ENCODE results near the gene ULBP3.
"Not testable (repeated sequence)": the region's sequence is repeated elsewhere in the genome, so short reads cannot be mapped to it uniquely, and the experiment has no call there.

DNA sequence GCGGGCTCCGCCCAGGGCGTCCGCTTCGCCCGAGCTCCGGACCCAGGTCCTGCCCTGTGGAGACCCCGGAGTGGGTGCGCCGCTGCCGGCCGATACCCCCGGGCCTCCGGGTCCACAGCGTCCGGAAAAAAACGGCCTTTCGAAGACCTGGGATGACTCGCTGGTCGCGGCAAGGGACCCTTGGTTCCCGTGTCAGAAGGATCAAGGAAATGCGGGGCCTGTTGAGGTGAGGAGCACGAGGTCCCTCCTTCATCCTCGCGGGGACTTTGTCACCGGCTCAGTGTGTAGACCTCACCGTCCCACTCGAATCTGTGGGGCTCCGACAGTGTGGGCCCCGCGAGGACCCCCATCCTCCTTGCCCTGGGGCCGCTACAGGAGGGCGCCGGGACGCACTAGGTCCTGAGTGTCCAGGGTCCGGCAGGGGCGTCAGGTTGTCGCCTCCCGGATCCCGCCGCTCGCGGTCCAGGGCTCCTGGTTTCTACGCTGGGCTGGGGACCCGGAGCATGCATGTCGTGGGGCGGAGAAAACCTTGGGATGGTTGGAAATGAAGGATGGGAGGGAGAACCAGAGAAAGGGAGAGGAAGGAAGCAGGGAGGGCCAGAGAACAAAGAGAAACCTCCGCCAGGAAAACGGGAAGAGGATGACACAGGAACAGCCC lies 54.2 kb downstream of the ULBP3 start:
- TF ChIP-seq POLR2A (conservative IDR thresholded peaks at IDR 0.05); CREB1 (IDR thresholded peaks at IDR 0.05); CREB1 (CRISPR knock-in tag; IDR thresholded peaks at IDR 0.05); ZFX (CRISPR knock-in tag; IDR thresholded peaks at IDR 0.05); CHD1 (IDR thresholded peaks at IDR 0.05; ENCODE audit: low read length); SFPQ (IDR thresholded peaks at IDR 0.05; ENCODE audit: low read depth, low read length); ZC3H11A (IDR thresholded peaks at IDR 0.05; ENCODE audit: low read depth, low read length): not testable (repeated sequence)
